ENCODE results near the gene MRPS18C.
"Not testable (repeated sequence)": the region's sequence is repeated elsewhere in the genome, so short reads cannot be mapped to it uniquely, and the experiment has no call there.

DNA sequence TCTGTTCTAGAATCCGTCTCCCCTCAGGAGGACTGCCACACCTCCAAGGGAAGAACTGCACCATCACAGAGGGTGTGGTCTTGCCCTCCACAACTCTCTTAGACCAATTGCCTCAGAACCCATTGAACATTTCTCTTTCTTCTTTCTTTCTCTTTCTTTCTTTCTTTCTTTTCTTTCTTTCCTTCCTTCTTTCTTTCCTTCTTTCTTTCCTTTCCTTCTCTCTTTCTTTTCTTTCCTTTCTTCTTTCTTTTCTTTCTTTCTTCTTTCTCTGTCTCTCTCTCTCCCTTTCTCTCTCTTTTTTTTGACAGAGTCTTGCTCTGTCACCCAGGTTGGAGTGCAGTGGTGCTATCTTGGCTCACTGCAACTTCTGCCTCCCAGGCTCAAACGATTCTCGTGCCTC, 45.8 kb downstream of the MRPS18C start:
- TF ChIP-seq, protein P1, sequence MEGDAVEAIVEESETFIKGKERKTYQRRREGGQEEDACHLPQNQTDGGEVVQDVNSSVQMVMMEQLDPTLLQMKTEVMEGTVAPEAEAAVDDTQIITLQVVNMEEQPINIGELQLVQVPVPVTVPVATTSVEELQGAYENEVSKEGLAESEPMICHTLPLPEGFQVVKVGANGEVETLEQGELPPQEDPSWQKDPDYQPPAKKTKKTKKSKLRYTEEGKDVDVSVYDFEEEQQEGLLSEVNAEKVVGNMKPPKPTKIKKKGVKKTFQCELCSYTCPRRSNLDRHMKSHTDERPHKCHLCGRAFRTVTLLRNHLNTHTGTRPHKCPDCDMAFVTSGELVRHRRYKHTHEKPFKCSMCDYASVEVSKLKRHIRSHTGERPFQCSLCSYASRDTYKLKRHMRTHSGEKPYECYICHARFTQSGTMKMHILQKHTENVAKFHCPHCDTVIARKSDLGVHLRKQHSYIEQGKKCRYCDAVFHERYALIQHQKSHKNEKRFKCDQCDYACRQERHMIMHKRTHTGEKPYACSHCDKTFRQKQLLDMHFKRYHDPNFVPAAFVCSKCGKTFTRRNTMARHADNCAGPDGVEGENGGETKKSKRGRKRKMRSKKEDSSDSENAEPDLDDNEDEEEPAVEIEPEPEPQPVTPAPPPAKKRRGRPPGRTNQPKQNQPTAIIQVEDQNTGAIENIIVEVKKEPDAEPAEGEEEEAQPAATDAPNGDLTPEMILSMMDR (IDR thresholded peaks at IDR 0.05): not testable (repeated sequence)
- not testable (repeated sequence) for TF ChIP-seq POLR2A (IDR thresholded peaks at IDR 0.05)

Data from transverse colon (tissue), 3 donors.